ENCODE data around the gene EID2. TPM values are rescaled to one million over a fixed set of nuclear protein-coding genes. Genes with fewer than 3 reads are reported as not detected.

Gene EID2, protein sequence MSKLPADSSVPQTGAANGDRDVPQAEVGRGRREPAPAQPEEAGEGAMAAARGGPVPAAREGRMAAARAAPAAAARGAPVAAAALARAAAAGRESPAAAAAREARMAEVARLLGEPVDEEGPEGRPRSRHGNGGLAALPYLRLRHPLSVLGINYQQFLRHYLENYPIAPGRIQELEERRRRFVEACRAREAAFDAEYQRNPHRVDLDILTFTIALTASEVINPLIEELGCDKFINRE
- total RNA-seq, result 10 to 100 TPM in 1 of 3 donors, 1 to 10 TPM in 2; 7.0 to 14.7 (median 9.6) TPM
- long read RNA-seq, donor 1, transcript EID2-201 (1 exons, 1,629 nt), result major isoform, 17 of 18 reads
- long read RNA-seq, donor 1, partial matches to known transcripts, result 0 of 18 reads
- long read RNA-seq, donor 1, other reads (novel, unspliced or antisense), result 1 of 18 reads
- long read RNA-seq, donor 2, result 0 reads

DNA sequence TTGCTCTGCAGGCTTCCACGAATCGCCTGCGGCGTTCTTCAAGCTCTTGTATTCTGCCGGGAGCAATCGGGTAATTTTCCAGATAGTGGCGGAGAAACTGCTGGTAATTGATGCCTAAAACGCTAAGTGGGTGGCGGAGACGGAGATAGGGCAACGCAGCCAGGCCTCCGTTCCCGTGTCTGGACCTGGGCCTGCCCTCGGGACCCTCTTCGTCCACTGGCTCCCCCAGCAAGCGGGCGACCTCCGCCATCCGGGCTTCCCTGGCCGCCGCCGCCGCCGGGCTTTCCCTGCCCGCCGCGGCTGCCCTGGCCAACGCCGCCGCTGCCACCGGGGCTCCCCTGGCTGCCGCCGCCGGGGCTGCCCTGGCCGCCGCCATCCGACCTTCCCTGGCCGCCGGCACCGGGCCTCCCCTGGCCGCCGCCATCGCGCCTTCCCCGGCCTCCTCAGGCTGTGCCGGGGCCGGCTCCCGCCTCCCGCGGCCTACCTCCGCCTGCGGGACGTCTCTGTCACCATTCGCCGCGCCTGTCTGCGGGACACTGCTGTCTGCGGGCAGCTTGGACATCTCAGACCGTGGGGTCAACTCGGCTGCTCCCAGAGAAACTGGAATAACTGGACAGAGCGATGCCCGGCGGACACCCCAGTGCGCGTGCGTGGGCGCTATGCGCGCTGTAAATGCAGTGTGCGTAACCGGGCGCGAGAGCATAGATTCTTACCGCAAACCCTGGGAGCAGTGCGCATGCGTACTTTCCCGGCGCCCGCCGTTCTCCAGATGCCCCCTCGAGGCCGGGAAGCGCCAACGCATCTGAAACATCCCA, at the start of gene EID2:
EID2 (minus strand) TSS at position 644 of the 815 bp plus-strand sequence; CDS start at position 562, 82 bp downstream.
- Histone ChIP-seq H3K9me3 (no peaks in the 10 kb centered on the region), H3K36me3 (ENCODE audit: low read depth) (no peaks in the 10 kb centered on the region), H3K4me1 (ENCODE audit: low read depth) (peaks cover 8% of the 10 kb centered on the region), H3K4me3 (peak within 1 kb of the TSS; percentile 86)
- peak; percentile 100 for ATAC-seq
- TF ChIP-seq, protein P1, sequence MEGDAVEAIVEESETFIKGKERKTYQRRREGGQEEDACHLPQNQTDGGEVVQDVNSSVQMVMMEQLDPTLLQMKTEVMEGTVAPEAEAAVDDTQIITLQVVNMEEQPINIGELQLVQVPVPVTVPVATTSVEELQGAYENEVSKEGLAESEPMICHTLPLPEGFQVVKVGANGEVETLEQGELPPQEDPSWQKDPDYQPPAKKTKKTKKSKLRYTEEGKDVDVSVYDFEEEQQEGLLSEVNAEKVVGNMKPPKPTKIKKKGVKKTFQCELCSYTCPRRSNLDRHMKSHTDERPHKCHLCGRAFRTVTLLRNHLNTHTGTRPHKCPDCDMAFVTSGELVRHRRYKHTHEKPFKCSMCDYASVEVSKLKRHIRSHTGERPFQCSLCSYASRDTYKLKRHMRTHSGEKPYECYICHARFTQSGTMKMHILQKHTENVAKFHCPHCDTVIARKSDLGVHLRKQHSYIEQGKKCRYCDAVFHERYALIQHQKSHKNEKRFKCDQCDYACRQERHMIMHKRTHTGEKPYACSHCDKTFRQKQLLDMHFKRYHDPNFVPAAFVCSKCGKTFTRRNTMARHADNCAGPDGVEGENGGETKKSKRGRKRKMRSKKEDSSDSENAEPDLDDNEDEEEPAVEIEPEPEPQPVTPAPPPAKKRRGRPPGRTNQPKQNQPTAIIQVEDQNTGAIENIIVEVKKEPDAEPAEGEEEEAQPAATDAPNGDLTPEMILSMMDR (IDR thresholded peaks at IDR 0.05), result peak; percentile 97
- DNase-seq, result peak; percentile 94 to 96 (median 96)
- intact Hi-C loops (cut with DNase I, micrococcal nuclease), result loop anchor here in 1 of 2 donors (2.0 kb wide), 1 partner anchor 99 kb away; no protein-coding TSS in a partner anchor

- H3K4me1 ChIP-seq (ENCODE audit: low read depth), result no peaks in the 10 kb centered on the region
- H3K4me3 ChIP-seq, result no peak overlapping the region
- intact Hi-C loops (cut with DNase I, micrococcal nuclease), result no loop called here
- ATAC-seq (no peak), DNase-seq (no peak)
- no peaks in the 10 kb centered on the region for H3K36me3 ChIP-seq (ENCODE audit: low read depth)
- TF ChIP-seq, protein P1 (IDR thresholded peaks at IDR 0.05), result no peak
- no peaks in the 10 kb centered on the region for H3K9me3 ChIP-seq
Observed at GRCh38 chr19:39588066-39588465, 48.1 kb upstream of the EID2 start.

GRCh38 chr19:39587496-39587895, 47.5 kb upstream of the EID2 start:
- H3K36me3 ChIP-seq (ENCODE audit: low read depth), result no peaks in the 10 kb centered on the region
- TF ChIP-seq, protein P1 (IDR thresholded peaks at IDR 0.05), result no peak
- H3K9me3 ChIP-seq, result no peaks in the 10 kb centered on the region
- ATAC-seq (no peak), DNase-seq (no peak)
- no peaks in the 10 kb centered on the region for H3K4me1 ChIP-seq (ENCODE audit: low read depth)
- H3K4me3 ChIP-seq, result no peak overlapping the region
- intact Hi-C loops (cut with DNase I, micrococcal nuclease), result no loop called here

- TF ChIP-seq, protein P1 (IDR thresholded peaks at IDR 0.05), result no peak
- Histone ChIP-seq H3K4me1 (ENCODE audit: low read depth) (no peaks in the 10 kb centered on the region), H3K9me3 (no peaks in the 10 kb centered on the region), H3K4me3 (no peak overlapping the region), H3K36me3 (ENCODE audit: low read depth) (no peaks in the 10 kb centered on the region)
- DNase-seq (peak in 1 of 3 donors; percentile 8), ATAC-seq (peak; percentile 66)
- intact Hi-C loops (cut with DNase I, micrococcal nuclease), result no loop called here
Observed at GRCh38 chr19:39582891-39583625, 43.1 kb upstream of the EID2 start.

- no peak overlapping the region for H3K4me3 ChIP-seq
- no peaks in the 10 kb centered on the region for H3K36me3 ChIP-seq (ENCODE audit: low read depth)
- H3K4me1 ChIP-seq (ENCODE audit: low read depth), result no peaks in the 10 kb centered on the region
- TF ChIP-seq, protein P1 (IDR thresholded peaks at IDR 0.05), result no peak
- intact Hi-C loops (cut with DNase I, micrococcal nuclease), result no loop called here
- no peaks in the 10 kb centered on the region for H3K9me3 ChIP-seq
- DNase-seq, result no peak
- ATAC-seq, result no peak
Observed at GRCh38 chr19:39582442-39582841, 42.5 kb upstream of the EID2 start.

Measured in mucosa of descending colon (tissue), 3 donors.